ENCODE results near the gene KLHL22.

The KLHL22 gene

GRCh38 chr22:20405931-20406685 is 89.5 kb downstream of the KLHL22 start:
- TF ChIP-seq EZH2phosphoT487 (IDR thresholded peaks at IDR 0.05; ENCODE audit: borderline replicate concordance, low read length) = no peak
- TF ChIP-seq, protein P1, sequence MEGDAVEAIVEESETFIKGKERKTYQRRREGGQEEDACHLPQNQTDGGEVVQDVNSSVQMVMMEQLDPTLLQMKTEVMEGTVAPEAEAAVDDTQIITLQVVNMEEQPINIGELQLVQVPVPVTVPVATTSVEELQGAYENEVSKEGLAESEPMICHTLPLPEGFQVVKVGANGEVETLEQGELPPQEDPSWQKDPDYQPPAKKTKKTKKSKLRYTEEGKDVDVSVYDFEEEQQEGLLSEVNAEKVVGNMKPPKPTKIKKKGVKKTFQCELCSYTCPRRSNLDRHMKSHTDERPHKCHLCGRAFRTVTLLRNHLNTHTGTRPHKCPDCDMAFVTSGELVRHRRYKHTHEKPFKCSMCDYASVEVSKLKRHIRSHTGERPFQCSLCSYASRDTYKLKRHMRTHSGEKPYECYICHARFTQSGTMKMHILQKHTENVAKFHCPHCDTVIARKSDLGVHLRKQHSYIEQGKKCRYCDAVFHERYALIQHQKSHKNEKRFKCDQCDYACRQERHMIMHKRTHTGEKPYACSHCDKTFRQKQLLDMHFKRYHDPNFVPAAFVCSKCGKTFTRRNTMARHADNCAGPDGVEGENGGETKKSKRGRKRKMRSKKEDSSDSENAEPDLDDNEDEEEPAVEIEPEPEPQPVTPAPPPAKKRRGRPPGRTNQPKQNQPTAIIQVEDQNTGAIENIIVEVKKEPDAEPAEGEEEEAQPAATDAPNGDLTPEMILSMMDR (IDR thresholded peaks at IDR 0.05; ENCODE audit: low read depth, low read length, poor library complexity, severe bottlenecking) = peak; percentile 14
- no peaks in the 10 kb centered on the region for H3K36me3 ChIP-seq (ENCODE audit: control insufficient read depth, low read length)
- no peaks in the 10 kb centered on the region for H4K20me1 ChIP-seq (ENCODE audit: control insufficient read depth, insufficient read depth, low read depth, low read length)

GRCh38 chr22:20405291-20405930 is 90.2 kb downstream of the KLHL22 start:
- H3K4me3 ChIP-seq (ENCODE audit: low read length) = no peak overlapping the region
- peaks cover 4% of the 10 kb centered on the region; the same call in 1 of the 2 replicates for H3K4me1 ChIP-seq (ENCODE audit: control insufficient read depth, low read length)
- no peaks in the 10 kb centered on the region for H3K36me3 ChIP-seq (ENCODE audit: control insufficient read depth, low read length)
- no peaks in the 10 kb centered on the region for H4K20me1 ChIP-seq (ENCODE audit: control insufficient read depth, insufficient read depth, low read depth, low read length)
- H3F3A ChIP-seq (ENCODE audit: control insufficient read depth, insufficient read depth) = no peaks in the 10 kb centered on the region
- no peak overlapping the region for H3K27ac ChIP-seq (ENCODE audit: low read depth, low read length)
- no peaks in the 10 kb centered on the region for H3K9me2 ChIP-seq (replicated peaks; ENCODE audit: control insufficient read depth, low read length)
- no peaks in the 10 kb centered on the region for H3K79me2 ChIP-seq (ENCODE audit: control insufficient read depth, low read length)
- TF ChIP-seq, protein P1 (IDR thresholded peaks at IDR 0.05; ENCODE audit: low read depth, low read length, poor library complexity, severe bottlenecking) = no peak
- TF ChIP-seq EZH2phosphoT487 (IDR thresholded peaks at IDR 0.05; ENCODE audit: borderline replicate concordance, low read length) = no peak
- no peaks in the 10 kb centered on the region for H3K9me3 ChIP-seq (ENCODE audit: control insufficient read depth, insufficient read depth, low read length)
- no peak overlapping the region for H3K4me2 ChIP-seq (ENCODE audit: low read length)
- H3K27me3 ChIP-seq (ENCODE audit: control insufficient read depth, low read length) = no peaks in the 10 kb centered on the region

More at GRCh38 chr22:20405931-20406685, 89.5 kb downstream of the KLHL22 start:
- Histone ChIP-seq H3F3A (ENCODE audit: control insufficient read depth, insufficient read depth) (no peaks in the 10 kb centered on the region), H3K27me3 (ENCODE audit: control insufficient read depth, low read length) (no peaks in the 10 kb centered on the region), H3K9me2 (replicated peaks; ENCODE audit: control insufficient read depth, low read length) (no peaks in the 10 kb centered on the region), H3K27ac (ENCODE audit: low read depth, low read length) (no peak overlapping the region), H3K79me2 (ENCODE audit: control insufficient read depth, low read length) (no peaks in the 10 kb centered on the region), H3K4me1 (ENCODE audit: control insufficient read depth, low read length) (peaks cover 3% of the 10 kb centered on the region; the same call in 1 of the 2 replicates), H3K4me3 (ENCODE audit: low read length) (no peak overlapping the region), H3K9me3 (ENCODE audit: control insufficient read depth, insufficient read depth, low read length) (no peaks in the 10 kb centered on the region), H3K4me2 (ENCODE audit: low read length) (no peak overlapping the region)

DNA sequence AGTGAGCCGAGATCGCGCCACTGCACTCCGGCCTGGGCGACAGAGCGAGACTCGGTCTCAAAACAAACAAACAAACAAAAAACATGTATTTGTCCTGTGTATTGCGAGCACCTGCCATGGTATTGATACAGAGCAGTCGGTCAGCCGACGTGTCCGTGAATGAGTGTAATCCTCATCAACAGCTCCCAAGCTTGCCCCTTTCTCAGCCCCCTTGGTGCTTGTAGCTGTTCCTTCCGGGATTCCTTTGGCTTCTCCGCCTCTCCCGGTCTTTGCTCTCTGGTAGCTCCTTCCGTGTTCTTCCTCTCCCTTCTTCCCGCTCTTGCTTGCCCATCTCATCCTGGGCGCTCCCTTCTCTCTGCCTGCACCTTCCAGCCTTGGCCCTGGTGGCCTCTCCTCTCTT is 90.7 kb downstream of the KLHL22 start:
- Histone ChIP-seq H3F3A (ENCODE audit: control insufficient read depth, insufficient read depth) (no peaks in the 10 kb centered on the region), H3K4me2 (ENCODE audit: low read length) (no peak overlapping the region), H3K9me3 (ENCODE audit: control insufficient read depth, insufficient read depth, low read length) (no peaks in the 10 kb centered on the region), H3K9me2 (replicated peaks; ENCODE audit: control insufficient read depth, low read length) (no peaks in the 10 kb centered on the region), H3K36me3 (ENCODE audit: control insufficient read depth, low read length) (no peaks in the 10 kb centered on the region), H3K27ac (ENCODE audit: low read depth, low read length) (no peak overlapping the region), H3K4me3 (ENCODE audit: low read length) (no peak overlapping the region), H4K20me1 (ENCODE audit: control insufficient read depth, insufficient read depth, low read depth, low read length) (no peaks in the 10 kb centered on the region), H3K27me3 (ENCODE audit: control insufficient read depth, low read length) (no peaks in the 10 kb centered on the region), H3K4me1 (ENCODE audit: control insufficient read depth, low read length) (peaks cover 4% of the 10 kb centered on the region; the same call in 1 of the 2 replicates), H3K79me2 (ENCODE audit: control insufficient read depth, low read length) (no peaks in the 10 kb centered on the region)
- no peak for TF ChIP-seq EZH2phosphoT487 (IDR thresholded peaks at IDR 0.05; ENCODE audit: borderline replicate concordance, low read length)
- TF ChIP-seq, protein P1 (IDR thresholded peaks at IDR 0.05; ENCODE audit: low read depth, low read length, poor library complexity, severe bottlenecking) = no peak

Data from DOHH2 (cell line).